HCT116 (cell line): ENCODE measurements around the gene HEG1. TPM values are rescaled to one million over a fixed set of nuclear protein-coding genes. Genes with fewer than 3 reads are reported as not detected.

Experiments used
- ATAC-seq: fragments of 200-7000 bp; cut with Tn5 transposase; 2 replicates; pipeline ENCODE4 v1.9.1; 2020; ENCODE audit warnings: mild to moderate bottlenecking, moderate library complexity
- BruUV-seq: library from RNA; stranded (reverse); fragments of 400-500 nt; replicated peaks from 2 replicates; lab custom pipeline; 2021; lab: Mats Ljungman, UMichigan
- CTCF ChIA-PET: fragments of 300-600 bp; sonication (Branson Sonifier 250); formaldehyde crosslinking; loops from one replicate; lab custom pipeline; 2021; ENCODE audit warnings: antibody characterized with exemption; lab: Charles Lee
- POLR2A ChIA-PET: fragments of 300-600, 350-600 bp; sonication (Branson Sonifier 250); formaldehyde crosslinking; loops from one replicate; lab custom pipeline; 2021; ENCODE audit warnings: antibody characterized with exemption; lab: Charles Lee
- RAD21 ChIA-PET, 2 experiments: fragments of 300-600 bp; sonication (Branson Sonifier 250); formaldehyde crosslinking; loops; one replicate each; lab custom pipeline; 2023; ENCODE audit warnings: low total read pairs in 2 of 2; ENCODE audit not compliant: uncharacterized antibody in 2 of 2, unreplicated experiment in 2 of 2, low non-redundant PET in 1 of 2; lab: Charles Lee
- DNase-seq: peaks from one replicate; pipeline ENCODE4 v3.0.0-alpha.2; 2010; ENCODE audit warnings: low read depth, low spot score
- H2AFZ ChIP-seq: fragments of 200-600 bp; shearing (Covaris generic), sonication (generic); 2 replicates; pipeline ENCODE4 v1.6.1; 2017; ENCODE audit warnings: low read depth, mixed run types, mixed read lengths, antibody characterized with exemption, low read length; ENCODE audit not compliant: poor library complexity, severe bottlenecking
- H3K27ac ChIP-seq: 2 replicates; pipeline ENCODE4 v1.5.1; 2012; ENCODE audit warnings: low read depth, low read length
- H3K27me3 ChIP-seq: fragments of 200-600 bp; sonication (generic); 2 replicates; pipeline ENCODE4 v1.6.1; 2016; ENCODE audit warnings: mixed run types, low read length, mixed read lengths; ENCODE audit not compliant: insufficient read depth
- H3K36me3 ChIP-seq, 2 experiments: fragments of 200-500 bp in 1 of 2; fragments of 200-600 bp in 1 of 2; sonication (Bioruptor generic) in 1 of 2; sonication (generic) in 1 of 2; 2 replicates each; pipeline versions ENCODE4 v1.5.1 to v1.6.1; 2014 to 2016; ENCODE audit warnings: low read length in 2 of 2, inconsistent platforms in 1 of 2, mixed read lengths in 1 of 2, mixed run types in 1 of 2; ENCODE audit not compliant: insufficient read depth in 2 of 2, control insufficient read depth in 1 of 2
- H3K4me1 ChIP-seq, 2 experiments: fragments of 200-600 bp in 1 of 2; sonication (generic) in 1 of 2; 2 replicates each; pipeline versions ENCODE4 v1.5.1 to v1.6.1; 2012 to 2017; ENCODE audit warnings: low read length in 2 of 2, inconsistent platforms in 1 of 2, mild to moderate bottlenecking in 1 of 2, mixed read lengths in 1 of 2, mixed run types in 1 of 2, moderate library complexity in 1 of 2; ENCODE audit not compliant: insufficient read depth in 2 of 2, control insufficient read depth in 1 of 2
- H3K4me2 ChIP-seq: fragments of 200-600 bp; sonication (generic); 2 replicates; pipeline ENCODE4 v1.6.1; 2017; ENCODE audit warnings: mixed run types, low read length, mixed read lengths
- H3K4me3 ChIP-seq, 2 experiments: fragments of 200-600 bp in 1 of 2; sonication (generic) in 1 of 2; replicated peaks in 1 of 2; 2 replicates each; pipeline ENCODE4 v1.5.1; 2011 to 2016; ENCODE audit warnings: low read length in 2 of 2, control low read depth in 1 of 2, low read depth in 1 of 2, mild to moderate bottlenecking in 1 of 2, mixed read lengths in 1 of 2, mixed run types in 1 of 2
- H3K79me2 ChIP-seq: fragments of 200-600 bp; sonication (generic); 2 replicates; pipeline ENCODE4 v1.6.1; 2017; ENCODE audit warnings: mild to moderate bottlenecking, mixed run types, low read length, moderate library complexity, mixed read lengths; ENCODE audit not compliant: insufficient read depth
- H3K9ac ChIP-seq: fragments of 200-600 bp; sonication (generic); 2 replicates; pipeline ENCODE4 v1.6.1; 2016; ENCODE audit warnings: low read length, mixed read lengths
- H3K9me2 ChIP-seq: fragments of 200-600 bp; sonication (generic), shearing (Covaris generic); 2 replicates; pipeline ENCODE4 v1.6.1; 2017; ENCODE audit warnings: mixed run types, mild to moderate bottlenecking, moderate library complexity; ENCODE audit not compliant: insufficient read depth
- H3K9me3 ChIP-seq, 2 experiments: fragments of 200-500 bp in 1 of 2; fragments of 200-600 bp in 1 of 2; sonication (Bioruptor generic) in 1 of 2; sonication (generic) in 1 of 2; 2 replicates each; pipeline ENCODE4 v1.6.1; 2014 to 2017; ENCODE audit warnings: low read length in 2 of 2, mixed read lengths in 2 of 2, inconsistent platforms in 1 of 2, low read depth in 1 of 2, mild to moderate bottlenecking in 1 of 2, mixed run types in 1 of 2, moderate library complexity in 1 of 2; ENCODE audit not compliant: control insufficient read depth in 1 of 2, insufficient read depth in 1 of 2
- H4K20me1 ChIP-seq: fragments of 200-600 bp; sonication (generic), shearing (Covaris generic); 2 replicates; pipeline ENCODE4 v1.6.1; 2017; ENCODE audit warnings: mixed run types, mild to moderate bottlenecking, moderate library complexity; ENCODE audit not compliant: insufficient read depth
- EZH2 ChIP-seq: fragments of 200-600 bp; sonication (generic); IDR thresholded peaks from 2 replicates; pipeline ENCODE4 v1.6.1; 2017; ENCODE audit warnings: antibody characterized with exemption, mixed run types
- POLR2A ChIP-seq: IDR thresholded peaks from 2 replicates; pipeline ENCODE4 v1.7.0; 2011; ENCODE audit warnings: borderline replicate concordance; ENCODE audit not compliant: insufficient read depth, insufficient read length; ENCODE audit errors: extremely low read depth
- SRF ChIP-seq: IDR thresholded peaks from 2 replicates; pipeline ENCODE4 v1.6.1; 2012; ENCODE audit warnings: low read depth
- TCF7L2 ChIP-seq: IDR thresholded peaks from 2 replicates; pipeline ENCODE4 v1.7.0; 2011; ENCODE audit warnings: borderline replicate concordance, inconsistent platforms; ENCODE audit not compliant: insufficient read depth, insufficient read length; ENCODE audit errors: extremely low read depth
- YY1 ChIP-seq: IDR thresholded peaks from 2 replicates; pipeline ENCODE4 v1.6.1; 2011; ENCODE audit warnings: low read length, low read depth, moderate library complexity, mild to moderate bottlenecking; ENCODE audit not compliant: insufficient replicate concordance; ENCODE audit errors: extremely low read depth
- intact Hi-C: fragments of 100-400 bp; cut with micrococcal nuclease; formaldehyde crosslinking; loops from 2 replicates; pipeline ENCODE4 v1.10.0; 2022
- total RNA-seq: library from RNA; stranded (reverse); gene quantifications from one replicate; pipeline ENCODE4 v1.2.1, GENCODE V29; 2021; ENCODE audit not compliant: unreplicated experiment
- TF ChIP-seq, protein P1 (sequence below): IDR thresholded peaks from 2 replicates; pipeline ENCODE4 v1.6.1; 2012
- TF ChIP-seq, protein P2 (sequence below): IDR thresholded peaks from 2 replicates; pipeline ENCODE4 v1.6.1; 2012; ENCODE audit warnings: low read depth

HEG1 gene
- total RNA-seq, 1 experiment from 2014 or later, result 2.6 TPM

DNA sequence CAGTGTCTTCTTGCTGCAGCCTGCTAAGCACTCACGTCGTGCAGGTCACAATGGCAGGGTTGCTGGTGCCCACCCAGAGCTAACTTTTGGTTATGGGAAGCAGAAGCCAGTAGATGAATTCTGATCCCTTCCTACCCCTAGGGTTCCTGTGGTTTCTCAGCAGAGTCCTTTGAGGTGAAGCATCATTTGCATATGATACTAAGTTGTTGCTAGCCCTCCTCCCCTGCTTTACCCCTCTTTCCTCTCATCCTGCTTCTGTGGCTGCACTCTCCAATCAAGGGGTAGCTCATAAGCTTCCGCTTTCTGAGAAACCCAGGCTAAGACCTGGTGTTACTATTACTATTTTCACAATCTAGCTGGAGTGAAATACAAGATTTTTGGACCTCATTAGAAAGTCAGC lies 22.1 kb upstream of the HEG1 start (continued):
- TF ChIP-seq, protein P1, sequence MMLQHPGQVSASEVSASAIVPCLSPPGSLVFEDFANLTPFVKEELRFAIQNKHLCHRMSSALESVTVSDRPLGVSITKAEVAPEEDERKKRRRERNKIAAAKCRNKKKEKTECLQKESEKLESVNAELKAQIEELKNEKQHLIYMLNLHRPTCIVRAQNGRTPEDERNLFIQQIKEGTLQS, result no peak
- TF ChIP-seq TCF7L2 (no peak), POLR2A (no peak), EZH2 (no peak), SRF (no peak), YY1 (no peak)

DNA sequence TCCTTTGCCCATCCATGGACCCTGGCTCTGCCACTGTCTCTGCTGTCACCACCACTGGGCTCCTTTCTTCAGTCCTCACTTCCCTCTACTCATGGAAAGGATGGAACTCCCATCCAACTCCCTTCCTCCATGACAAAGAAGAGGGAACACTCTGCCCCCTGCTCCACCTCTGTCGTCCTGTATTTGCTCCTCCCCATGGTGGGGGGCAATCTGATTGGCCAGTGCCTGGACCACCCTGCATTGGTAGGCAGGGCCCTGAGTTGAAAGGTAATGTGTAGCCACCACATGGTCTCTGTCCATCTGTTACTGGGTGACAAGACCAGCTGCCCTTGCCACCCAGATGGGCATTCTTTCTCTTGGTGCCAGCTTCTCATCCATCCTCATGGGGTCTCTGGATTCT lies 20.7 kb upstream of the HEG1 start:
- no peaks in the 10 kb centered on the region for H3K27me3 ChIP-seq
- TF ChIP-seq, protein P2, sequence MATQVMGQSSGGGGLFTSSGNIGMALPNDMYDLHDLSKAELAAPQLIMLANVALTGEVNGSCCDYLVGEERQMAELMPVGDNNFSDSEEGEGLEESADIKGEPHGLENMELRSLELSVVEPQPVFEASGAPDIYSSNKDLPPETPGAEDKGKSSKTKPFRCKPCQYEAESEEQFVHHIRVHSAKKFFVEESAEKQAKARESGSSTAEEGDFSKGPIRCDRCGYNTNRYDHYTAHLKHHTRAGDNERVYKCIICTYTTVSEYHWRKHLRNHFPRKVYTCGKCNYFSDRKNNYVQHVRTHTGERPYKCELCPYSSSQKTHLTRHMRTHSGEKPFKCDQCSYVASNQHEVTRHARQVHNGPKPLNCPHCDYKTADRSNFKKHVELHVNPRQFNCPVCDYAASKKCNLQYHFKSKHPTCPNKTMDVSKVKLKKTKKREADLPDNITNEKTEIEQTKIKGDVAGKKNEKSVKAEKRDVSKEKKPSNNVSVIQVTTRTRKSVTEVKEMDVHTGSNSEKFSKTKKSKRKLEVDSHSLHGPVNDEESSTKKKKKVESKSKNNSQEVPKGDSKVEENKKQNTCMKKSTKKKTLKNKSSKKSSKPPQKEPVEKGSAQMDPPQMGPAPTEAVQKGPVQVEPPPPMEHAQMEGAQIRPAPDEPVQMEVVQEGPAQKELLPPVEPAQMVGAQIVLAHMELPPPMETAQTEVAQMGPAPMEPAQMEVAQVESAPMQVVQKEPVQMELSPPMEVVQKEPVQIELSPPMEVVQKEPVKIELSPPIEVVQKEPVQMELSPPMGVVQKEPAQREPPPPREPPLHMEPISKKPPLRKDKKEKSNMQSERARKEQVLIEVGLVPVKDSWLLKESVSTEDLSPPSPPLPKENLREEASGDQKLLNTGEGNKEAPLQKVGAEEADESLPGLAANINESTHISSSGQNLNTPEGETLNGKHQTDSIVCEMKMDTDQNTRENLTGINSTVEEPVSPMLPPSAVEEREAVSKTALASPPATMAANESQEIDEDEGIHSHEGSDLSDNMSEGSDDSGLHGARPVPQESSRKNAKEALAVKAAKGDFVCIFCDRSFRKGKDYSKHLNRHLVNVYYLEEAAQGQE, result no peak
- TF ChIP-seq, all 23 proteins: peak for 0
- H4K20me1 ChIP-seq, result peaks cover 8% of the 10 kb centered on the region; the same call in 1 of the 2 replicates
- H3K4me3 ChIP-seq, result no peak overlapping the region
- intact Hi-C loops, result no loop called here
- H3K4me1 ChIP-seq, result peaks cover 11 to 30% of the 10 kb centered on the region in 2 experiments
- H2AFZ ChIP-seq, result no peak overlapping the region
- CTCF ChIA-PET, result no interaction called here
- DNase-seq (no peak), ATAC-seq (no peak)
- H3K4me2 ChIP-seq, result no peak overlapping the region
- RAD21 ChIA-PET, result no interaction called here
- POLR2A ChIA-PET, result no interaction called here
- H3K9ac ChIP-seq, result no peak overlapping the region
- H3K27ac ChIP-seq, result no peak overlapping the region
- 0 out of 4 replicates have a peak, but pooled peaks cover 0 to 10% of the 10 kb centered on the region in 2 experiments for H3K36me3 ChIP-seq
- no TSS peak for BruUV-seq
- H3K79me2 ChIP-seq, result no peaks in the 10 kb centered on the region
- no peaks in the 10 kb centered on the region for H3K9me3 ChIP-seq
- no peaks in the 10 kb centered on the region for H3K9me2 ChIP-seq
